Peyer's patch (tissue), 4 donors: Measurements from ENCODE around the gene GMIP.

Experiments used
- POLR2A ChIP-seq, 2 donors: fragments of 450-650 bp; IDR thresholded peaks; one replicate each; pipeline ENCODE4 v1.5.1; 2017; ENCODE audit warnings: antibody characterized with exemption in 2 of 2, mild to moderate bottlenecking in 2 of 2, moderate library complexity in 2 of 2
- TF ChIP-seq, protein P1 (sequence below), 6 experiments: fragments of 450-650 bp in 4 of 6; fragments of 200-600 bp in 2 of 6; sonication (generic) in 1 of 6; IDR thresholded peaks; one replicate each; pipeline ENCODE4 v1.5.1; 2017 to 2019; ENCODE audit warnings: antibody characterized with exemption in 6 of 6, mild to moderate bottlenecking in 3 of 6, moderate library complexity in 1 of 6

DNA sequence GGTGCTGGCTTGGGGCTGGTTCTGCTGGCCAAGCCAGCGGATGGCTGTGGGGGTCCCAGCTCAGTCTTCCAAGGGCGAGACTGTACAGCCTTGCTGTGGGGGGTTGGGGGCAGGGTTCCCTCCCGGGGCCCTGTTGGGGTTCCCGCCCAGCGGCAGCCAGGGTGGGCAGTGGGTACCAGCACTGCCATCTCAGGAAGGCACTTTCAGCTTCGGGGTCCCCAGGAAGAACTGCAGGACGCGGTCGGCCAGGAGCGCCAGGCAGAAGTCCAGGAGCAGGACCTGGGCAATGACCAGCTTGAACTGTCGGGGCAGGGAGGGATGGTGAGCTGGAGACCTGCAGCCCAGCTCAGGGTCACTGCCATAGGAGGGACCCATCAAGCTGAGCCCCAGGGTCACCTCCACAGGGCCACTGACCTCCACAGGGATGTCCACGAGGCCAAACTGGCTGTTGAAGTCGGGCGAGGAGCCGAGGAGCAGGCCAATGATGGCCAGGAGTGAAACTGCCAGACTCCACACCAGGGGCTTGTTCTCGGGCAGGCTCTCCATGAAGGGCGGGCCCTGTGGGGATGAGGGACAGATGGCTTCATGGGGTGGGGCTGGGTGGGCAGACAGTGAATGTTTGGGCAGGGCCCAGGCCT, 1.9 kb upstream of the GMIP start:
- TF ChIP-seq, protein P1, sequence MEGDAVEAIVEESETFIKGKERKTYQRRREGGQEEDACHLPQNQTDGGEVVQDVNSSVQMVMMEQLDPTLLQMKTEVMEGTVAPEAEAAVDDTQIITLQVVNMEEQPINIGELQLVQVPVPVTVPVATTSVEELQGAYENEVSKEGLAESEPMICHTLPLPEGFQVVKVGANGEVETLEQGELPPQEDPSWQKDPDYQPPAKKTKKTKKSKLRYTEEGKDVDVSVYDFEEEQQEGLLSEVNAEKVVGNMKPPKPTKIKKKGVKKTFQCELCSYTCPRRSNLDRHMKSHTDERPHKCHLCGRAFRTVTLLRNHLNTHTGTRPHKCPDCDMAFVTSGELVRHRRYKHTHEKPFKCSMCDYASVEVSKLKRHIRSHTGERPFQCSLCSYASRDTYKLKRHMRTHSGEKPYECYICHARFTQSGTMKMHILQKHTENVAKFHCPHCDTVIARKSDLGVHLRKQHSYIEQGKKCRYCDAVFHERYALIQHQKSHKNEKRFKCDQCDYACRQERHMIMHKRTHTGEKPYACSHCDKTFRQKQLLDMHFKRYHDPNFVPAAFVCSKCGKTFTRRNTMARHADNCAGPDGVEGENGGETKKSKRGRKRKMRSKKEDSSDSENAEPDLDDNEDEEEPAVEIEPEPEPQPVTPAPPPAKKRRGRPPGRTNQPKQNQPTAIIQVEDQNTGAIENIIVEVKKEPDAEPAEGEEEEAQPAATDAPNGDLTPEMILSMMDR (IDR thresholded peaks at IDR 0.05), result no peak
- TF ChIP-seq POLR2A (IDR thresholded peaks at IDR 0.05), result no peak
